DMS153 treated with DMSO at 0.1 percent for 48 hours (cell line): ENCODE measurements around the gene PCLAF.
"Not testable (repeated sequence)": the region's sequence is repeated elsewhere in the genome, so short reads cannot be mapped to it uniquely, and the experiment has no call there.

Experiments
- DNase-seq: peaks from one replicate; lab custom pipeline; 2025; ENCODE audit not compliant: unreplicated experiment; lab: John Stamatoyannopoulos, UW

Gene PCLAF

GRCh38 chr15:64369078-64369607 lies 12.1 kb downstream of the PCLAF start:
- no peak for DNase-seq

GRCh38 chr15:64361259-64361658 lies 20.0 kb downstream of the PCLAF start:
- DNase-seq = no peak

GRCh38 chr15:64356710-64357040 lies 24.6 kb downstream of the PCLAF start:
- DNase-seq = no peak

- peak; percentile 54 for DNase-seq
Observed at GRCh38 chr15:64355944-64356709, 25.1 kb downstream of the PCLAF start, which contains the start of gene CSNK1G1. CSNK1G1 (minus strand) TSS chr15:64356173; CDS start chr15:64300499, 55,674 bp downstream.

- no peak for DNase-seq
Observed at GRCh38 chr15:64355348-64355943, 25.8 kb downstream of the PCLAF start.

- DNase-seq = no peak
Observed at GRCh38 chr15:64354688-64355344, 26.4 kb downstream of the PCLAF start.

GRCh38 chr15:64351265-64351664 lies 30.0 kb downstream of the PCLAF start:
- DNase-seq = no peak

- no peak for DNase-seq
Observed at GRCh38 chr15:64349375-64349774, 31.9 kb downstream of the PCLAF start.

GRCh38 chr15:64348455-64348854 lies 32.8 kb downstream of the PCLAF start:
- DNase-seq = no peak

GRCh38 chr15:64346242-64346641 lies 35.0 kb downstream of the PCLAF start:
- not testable (repeated sequence) for DNase-seq

- DNase-seq = no peak
Observed at GRCh38 chr15:64344651-64345294, 36.5 kb downstream of the PCLAF start.

GRCh38 chr15:64343841-64344240 lies 37.4 kb downstream of the PCLAF start:
- DNase-seq = no peak

GRCh38 chr15:64343222-64343621 lies 38.0 kb downstream of the PCLAF start:
- no peak for DNase-seq

GRCh38 chr15:64341961-64342360 lies 39.3 kb downstream of the PCLAF start:
- DNase-seq = no peak

GRCh38 chr15:64340355-64340754 lies 40.9 kb downstream of the PCLAF start:
- DNase-seq = no peak

GRCh38 chr15:64337761-64338160 lies 43.5 kb downstream of the PCLAF start:
- no peak for DNase-seq

- DNase-seq = no peak
Observed at GRCh38 chr15:64333986-64334929, 47.0 kb downstream of the PCLAF start.

- DNase-seq = no peak
Observed at GRCh38 chr15:64333516-64333915, 47.7 kb downstream of the PCLAF start.

GRCh38 chr15:64331668-64332067 lies 49.6 kb downstream of the PCLAF start:
- DNase-seq = not testable (repeated sequence)

- DNase-seq = not testable (repeated sequence)
Observed at GRCh38 chr15:64326975-64327374, 54.3 kb downstream of the PCLAF start.
